Activated gamma-delta T cell treated with anti-CD3 and anti-CD28 coated beads, Interleukin-2, amount 50 U/mL, for 16 hours (primary cell): ENCODE data around the gene GRPR.
"Not testable (repeated sequence)": the region's sequence is repeated elsewhere in the genome, so short reads cannot be mapped to it uniquely, and the experiment has no call there.

Experiments used
- DNase-seq: peaks from one replicate; pipeline ENCODE4 v3.0.0-alpha.2; 2020; ENCODE audit warnings: low read depth

Gene GRPR

GRCh38 chrX:16137416-16138107, 14.2 kb downstream of the GRPR start:
- no peak for DNase-seq

- DNase-seq, result no peak
These were observed 14.7 kb downstream of the GRPR start for GRCh38 chrX:16138108-16138427.

- no peak for DNase-seq
These were observed 17.1 kb downstream of the GRPR start for GRCh38 chrX:16140448-16140847.

GRCh38 chrX:16140983-16141382, 17.6 kb downstream of the GRPR start:
- DNase-seq, result no peak

GRCh38 chrX:16141422-16142245, 18.3 kb downstream of the GRPR start:
- no peak for DNase-seq

GRCh38 chrX:16142246-16142558, 18.8 kb downstream of the GRPR start:
- no peak for DNase-seq

GRCh38 chrX:16143968-16144367, 20.6 kb downstream of the GRPR start:
- DNase-seq, result no peak

GRCh38 chrX:16144420-16144819, 21.1 kb downstream of the GRPR start:
- DNase-seq, result no peak

GRCh38 chrX:16145093-16145492, 21.7 kb downstream of the GRPR start:
- not testable (repeated sequence) for DNase-seq

GRCh38 chrX:16145656-16146055, 22.3 kb downstream of the GRPR start:
- DNase-seq, result no peak

- no peak for DNase-seq
These were observed 25.5 kb downstream of the GRPR start for GRCh38 chrX:16148896-16149295.

GRCh38 chrX:16155581-16156096, 32.3 kb downstream of the GRPR start:
- no peak for DNase-seq

- DNase-seq, result no peak
These were observed 33.4 kb downstream of the GRPR start for GRCh38 chrX:16156692-16157331.

GRCh38 chrX:16160729-16161128, 37.4 kb downstream of the GRPR start:
- no peak for DNase-seq

- not testable (repeated sequence) for DNase-seq
These were observed 37.8 kb downstream of the GRPR start for GRCh38 chrX:16161173-16161572.

GRCh38 chrX:16162391-16162790, 39.0 kb downstream of the GRPR start:
- DNase-seq, result no peak

- no peak for DNase-seq
These were observed 41.4 kb downstream of the GRPR start for GRCh38 chrX:16164748-16165147.

GRCh38 chrX:16167181-16167580, 43.8 kb downstream of the GRPR start, which contains the start of gene MAGEB17:
Gene MAGEB17 (plus strand): TSS chrX:16167481. CDS start chrX:16170383, 2,902 bp downstream.
- DNase-seq, result no peak

- DNase-seq, result no peak
These were observed 47.7 kb downstream of the GRPR start for GRCh38 chrX:16171039-16171438.

GRCh38 chrX:16171944-16172343, 48.6 kb downstream of the GRPR start:
- DNase-seq, result no peak

- DNase-seq, result no peak
These were observed 49.0 kb downstream of the GRPR start for GRCh38 chrX:16172391-16172790.

GRCh38 chrX:16175329-16176061, 52.1 kb downstream of the GRPR start:
- no peak for DNase-seq
